K562 (cell line): Measurements from ENCODE around the gene ZRANB3.

Experiments used
- FOXP1 ChIP-seq: sonication (generic); formaldehyde crosslinking; IDR thresholded peaks from 2 replicates; pipeline ENCODE4 v1.8.0; 2022; ENCODE audit warnings: mild to moderate bottlenecking, missing genetic modification reagents
- MXI1 ChIP-seq: IDR thresholded peaks from 2 replicates; pipeline ENCODE4 v1.6.1; 2011; ENCODE audit warnings: low read depth, mild to moderate bottlenecking, improper control_type of control experiment, low read length
- POLR2A ChIP-seq: fragments of 450-650 bp; conservative IDR thresholded peaks from 2 replicates; pipeline ENCODE4 v1.6.1; 2016

- TF ChIP-seq MXI1 = no peak
- no peak for TF ChIP-seq FOXP1 (CRISPR knock-in tag)
- no peak for TF ChIP-seq POLR2A
Measured at GRCh38 chr2:135532581-135532980, 1.6 kb upstream of the ZRANB3 start.
